ENCODE data around the gene GALK1. TPM values are rescaled to one million over a fixed set of nuclear protein-coding genes. Genes with fewer than 3 reads are reported as not detected.
A peak's percentile ranks its signal among the peaks of the same experiment; 100 is the strongest.

Gene GALK1
- total RNA-seq, 2 experiments from 2014 or later: 50.4 to 53.0 TPM

DNA sequence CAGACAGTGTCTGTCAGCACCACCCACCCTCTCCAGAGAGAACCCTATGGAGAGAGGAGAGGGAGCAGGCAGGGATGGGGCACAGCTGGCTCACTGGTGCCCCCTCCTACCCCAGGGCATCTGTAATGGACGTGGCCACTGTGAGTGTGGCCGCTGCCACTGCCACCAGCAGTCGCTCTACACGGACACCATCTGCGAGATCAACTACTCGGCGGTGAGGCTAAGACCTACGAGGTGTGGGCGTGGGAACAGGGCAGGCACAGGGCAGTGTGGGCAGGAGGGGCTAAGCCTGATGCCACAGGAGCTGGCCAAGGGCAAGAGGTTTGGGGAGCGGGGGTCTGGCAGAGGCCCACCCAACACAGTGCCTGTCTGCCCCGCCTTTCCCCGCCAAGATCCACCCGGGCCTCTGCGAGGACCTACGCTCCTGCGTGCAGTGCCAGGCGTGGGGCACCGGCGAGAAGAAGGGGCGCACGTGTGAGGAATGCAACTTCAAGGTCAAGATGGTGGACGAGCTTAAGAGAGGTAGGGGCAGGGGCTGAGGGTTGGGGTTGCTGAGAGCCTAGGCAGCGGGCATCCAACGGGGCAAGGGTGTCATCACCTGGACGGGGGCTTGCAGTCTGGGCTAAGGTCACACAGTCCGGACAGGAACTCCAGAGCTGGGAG is 28.7 kb downstream of the GALK1 start:
- Mint-ChIP-seq H3K9me3 (no peaks in the 10 kb centered on the region), H3K27ac (no peak overlapping the region), H3K4me1 (peaks cover 11% of the 10 kb centered on the region), H3K4me3 (no peak overlapping the region), H3K36me3 (no peaks in the 10 kb centered on the region), H3K27me3 (no peaks in the 10 kb centered on the region)
- POLR2A ChIA-PET: interaction anchor here (0.6 kb wide), 1 partner anchor 91 kb away, joined by 5 read pairs; no protein-coding TSS in a partner anchor
- no peak for ATAC-seq (ENCODE audit: low read depth)
- no peak for DNase-seq

DNA sequence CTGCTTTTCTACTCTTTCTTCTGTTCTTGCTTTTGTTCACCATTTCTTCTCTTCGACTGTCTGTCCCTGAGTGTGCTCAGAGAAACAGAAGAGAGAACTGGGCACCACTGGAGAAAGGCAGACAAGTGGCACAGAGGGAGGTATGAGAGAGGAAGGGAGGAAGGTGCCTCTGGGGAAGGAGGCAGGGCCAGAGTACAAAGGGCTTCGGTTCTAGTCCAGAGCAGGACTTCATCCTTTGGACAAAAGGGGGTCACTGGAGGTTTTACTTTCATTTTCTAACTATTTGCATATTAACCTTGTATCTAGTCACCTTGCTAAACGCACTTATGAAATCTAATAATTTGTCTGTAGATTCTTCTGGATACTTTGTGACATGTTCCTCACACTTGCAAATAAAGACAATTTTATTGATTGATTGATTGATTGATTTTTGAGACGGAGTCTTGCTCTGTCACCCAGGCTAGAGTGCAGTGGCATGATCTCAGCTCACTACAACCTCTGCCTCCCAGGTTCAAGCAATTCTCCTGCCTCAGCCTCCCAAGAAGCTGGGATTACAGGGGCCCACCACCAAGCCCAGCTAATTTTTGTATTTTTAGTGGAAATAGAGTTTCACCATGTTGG is 30.2 kb downstream of the GALK1 start:
- Mint-ChIP-seq H3K9me3 (no peaks in the 10 kb centered on the region), H3K4me3 (peak overlapping the region; percentile 42), H3K27ac (no peak overlapping the region), H3K4me1 (peaks cover 11% of the 10 kb centered on the region), H3K27me3 (no peaks in the 10 kb centered on the region), H3K36me3 (no peaks in the 10 kb centered on the region)
- no peak for ATAC-seq (ENCODE audit: low read depth)
- DNase-seq: no peak
- POLR2A ChIA-PET: no interaction called here

DNA sequence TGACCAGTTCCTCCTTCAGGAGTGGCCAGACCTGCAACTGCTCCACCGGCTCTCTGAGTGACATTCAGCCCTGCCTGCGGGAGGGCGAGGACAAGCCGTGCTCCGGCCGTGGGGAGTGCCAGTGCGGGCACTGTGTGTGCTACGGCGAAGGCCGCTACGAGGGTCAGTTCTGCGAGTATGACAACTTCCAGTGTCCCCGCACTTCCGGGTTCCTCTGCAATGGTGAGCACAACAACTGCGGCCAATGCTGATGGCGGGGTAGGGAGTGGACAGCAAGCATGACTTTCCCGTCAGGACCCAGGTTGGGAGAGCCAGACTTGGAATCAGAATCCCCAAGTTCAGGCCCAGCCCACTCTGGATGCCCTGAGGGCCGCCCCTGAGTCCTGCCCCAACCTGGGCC is 31.5 kb downstream of the GALK1 start:
- DNase-seq (no peak), ATAC-seq (ENCODE audit: low read depth) (no peak)
- Mint-ChIP-seq H3K36me3 (no peaks in the 10 kb centered on the region), H3K27ac (no peak overlapping the region), H3K27me3 (no peaks in the 10 kb centered on the region), H3K9me3 (no peaks in the 10 kb centered on the region), H3K4me1 (peaks cover 11% of the 10 kb centered on the region), H3K4me3 (no peak overlapping the region)
- POLR2A ChIA-PET: interaction anchor here (0.6 to 0.7 kb wide), 2 partner anchors 156 to 788 kb away, joined by 3 to 4 read pairs; no protein-coding TSS in a partner anchor

DNA sequence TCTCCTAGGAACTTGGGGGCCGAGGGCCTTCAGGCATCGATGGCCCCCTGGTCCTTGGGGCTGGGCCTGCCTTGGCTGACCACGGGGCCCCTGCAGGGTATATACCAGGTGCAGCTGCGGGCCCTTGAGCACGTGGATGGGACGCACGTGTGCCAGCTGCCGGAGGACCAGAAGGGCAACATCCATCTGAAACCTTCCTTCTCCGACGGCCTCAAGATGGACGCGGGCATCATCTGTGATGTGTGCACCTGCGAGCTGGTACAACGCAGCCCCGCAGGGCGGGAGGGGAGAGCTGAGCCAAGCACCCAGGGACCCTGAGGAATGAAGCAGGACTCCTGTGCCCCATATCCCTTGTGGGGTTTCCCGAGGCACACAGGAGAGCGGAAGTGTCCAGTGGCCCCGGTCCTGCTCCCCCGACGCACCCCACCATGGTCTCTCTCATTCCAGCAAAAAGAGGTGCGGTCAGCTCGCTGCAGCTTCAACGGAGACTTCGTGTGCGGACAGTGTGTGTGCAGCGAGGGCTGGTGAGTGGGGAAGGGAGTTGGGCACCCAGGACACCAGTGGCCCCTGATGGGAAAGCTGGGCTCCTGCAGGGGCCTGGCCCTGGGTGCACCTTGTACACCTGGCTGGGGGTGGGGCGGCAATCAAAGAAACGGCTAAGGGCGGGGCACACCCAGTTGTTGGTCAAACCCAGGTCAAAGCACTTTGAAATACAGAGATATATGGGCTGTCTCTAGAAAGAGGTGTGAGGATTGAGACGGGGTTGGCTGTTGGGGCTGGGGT is 33.1 kb downstream of the GALK1 start:
- POLR2A ChIA-PET: no interaction called here
- Mint-ChIP-seq H3K4me3 (no peak overlapping the region), H3K36me3 (no peaks in the 10 kb centered on the region), H3K4me1 (peaks cover 5% of the 10 kb centered on the region), H3K27me3 (no peaks in the 10 kb centered on the region), H3K9me3 (no peaks in the 10 kb centered on the region), H3K27ac (no peak overlapping the region)
- ATAC-seq (ENCODE audit: low read depth): no peak
- DNase-seq: no peak

DNA sequence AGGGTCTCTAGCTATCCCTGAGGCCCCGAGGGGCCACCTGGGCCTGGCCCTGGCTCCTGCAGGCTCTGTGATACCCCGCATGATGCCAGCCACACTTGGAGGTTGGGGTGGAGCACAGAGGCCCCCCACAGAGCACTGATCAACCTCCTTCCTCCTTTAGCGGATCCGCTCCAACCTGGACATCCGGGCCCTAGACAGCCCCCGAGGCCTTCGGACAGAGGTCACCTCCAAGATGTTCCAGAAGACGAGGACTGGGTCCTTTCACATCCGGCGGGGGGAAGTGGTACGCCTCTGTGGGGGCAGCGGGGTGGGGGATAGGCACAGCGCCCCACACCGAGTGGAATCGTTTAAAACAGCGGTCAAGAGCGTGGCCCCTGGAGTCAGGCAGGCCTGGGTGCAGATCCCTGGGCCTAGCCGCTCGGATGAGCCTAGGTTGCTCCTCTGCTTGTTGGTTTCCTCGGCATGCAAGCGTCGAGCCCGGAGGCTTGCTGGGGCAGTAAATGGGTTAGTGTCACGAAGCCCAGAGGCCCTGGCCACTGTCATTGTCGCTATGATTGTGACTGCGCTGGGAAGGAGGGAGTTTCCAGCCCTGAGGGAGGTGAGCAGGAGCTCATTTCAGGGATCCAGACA is 33.8 kb downstream of the GALK1 start:
- no peak for ATAC-seq (ENCODE audit: low read depth)
- POLR2A ChIA-PET: no interaction called here
- H3K4me1 Mint-ChIP-seq: peaks cover 5% of the 10 kb centered on the region
- no peaks in the 10 kb centered on the region for H3K27me3 Mint-ChIP-seq
- H3K4me3 Mint-ChIP-seq: no peak overlapping the region
- DNase-seq: no peak
- no peaks in the 10 kb centered on the region for H3K36me3 Mint-ChIP-seq
- no peaks in the 10 kb centered on the region for H3K9me3 Mint-ChIP-seq
- H3K27ac Mint-ChIP-seq: no peak overlapping the region

DNA sequence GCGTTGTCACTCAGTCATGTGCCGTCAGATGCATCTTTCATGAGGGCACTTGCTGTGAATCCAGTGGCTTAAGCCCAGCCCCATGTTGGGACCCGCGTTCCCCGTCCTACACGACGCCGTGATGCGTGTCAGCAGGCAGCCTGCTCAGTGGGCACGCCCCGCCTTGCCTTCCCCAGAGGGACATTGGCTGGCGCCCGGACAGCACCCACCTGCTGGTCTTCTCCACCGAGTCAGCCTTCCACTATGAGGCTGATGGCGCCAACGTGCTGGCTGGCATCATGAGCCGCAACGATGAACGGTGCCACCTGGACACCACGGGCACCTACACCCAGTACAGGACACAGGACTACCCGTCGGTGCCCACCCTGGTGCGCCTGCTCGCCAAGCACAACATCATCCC is 34.9 kb downstream of the GALK1 start:
- H3K27ac Mint-ChIP-seq: no peak overlapping the region
- H3K27me3 Mint-ChIP-seq: no peaks in the 10 kb centered on the region
- no peak for ATAC-seq (ENCODE audit: low read depth)
- no peak for DNase-seq
- H3K4me1 Mint-ChIP-seq: peaks cover 5% of the 10 kb centered on the region
- H3K36me3 Mint-ChIP-seq: no peaks in the 10 kb centered on the region
- H3K4me3 Mint-ChIP-seq: no peak overlapping the region
- no peaks in the 10 kb centered on the region for H3K9me3 Mint-ChIP-seq
- POLR2A ChIA-PET: interaction anchor here (0.8 kb wide), 1 partner anchor 8 kb away, joined by 4 read pairs; no protein-coding TSS in a partner anchor

DNA sequence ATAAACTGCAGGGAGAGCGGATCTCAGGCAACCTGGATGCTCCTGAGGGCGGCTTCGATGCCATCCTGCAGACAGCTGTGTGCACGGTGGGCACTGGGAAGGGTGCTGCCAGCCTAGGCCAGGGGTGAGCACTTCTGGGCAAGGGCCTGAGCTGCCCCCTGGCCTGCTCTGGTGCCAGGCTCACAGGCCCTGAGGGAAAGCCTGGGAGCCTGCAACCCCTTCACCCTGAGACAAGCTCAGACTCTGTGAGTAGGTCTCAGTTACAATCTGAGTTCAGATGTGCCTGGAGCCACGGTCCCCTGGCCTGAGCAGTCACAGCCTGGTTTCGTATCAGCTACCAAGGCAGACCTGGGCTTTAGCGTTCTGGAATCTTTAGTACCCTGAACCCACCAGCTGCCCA is 35.6 kb downstream of the GALK1 start:
- Mint-ChIP-seq H3K27me3 (no peaks in the 10 kb centered on the region), H3K9me3 (no peaks in the 10 kb centered on the region), H3K36me3 (no peaks in the 10 kb centered on the region), H3K4me1 (no peaks in the 10 kb centered on the region), H3K4me3 (no peak overlapping the region), H3K27ac (no peak overlapping the region)
- POLR2A ChIA-PET: interaction anchor here (0.8 kb wide), 1 partner anchor 9 kb away, joined by 4 read pairs; no protein-coding TSS in a partner anchor
- ATAC-seq (ENCODE audit: low read depth): no peak
- no peak for DNase-seq

DNA sequence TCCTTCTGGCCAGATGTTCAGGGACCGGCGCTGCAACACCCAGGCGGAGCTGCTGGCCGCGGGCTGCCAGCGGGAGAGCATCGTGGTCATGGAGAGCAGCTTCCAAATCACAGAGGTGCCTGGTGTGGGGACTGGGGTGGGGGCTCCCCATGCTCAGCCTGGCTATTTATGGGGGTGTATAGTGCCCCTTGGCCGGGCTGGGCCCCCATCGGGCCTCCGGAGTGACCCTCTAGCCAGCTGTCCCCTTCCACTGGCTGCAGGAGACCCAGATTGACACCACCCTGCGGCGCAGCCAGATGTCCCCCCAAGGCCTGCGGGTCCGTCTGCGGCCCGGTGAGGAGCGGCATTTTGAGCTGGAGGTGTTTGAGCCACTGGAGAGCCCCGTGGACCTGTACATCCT is 37.6 kb downstream of the GALK1 start:
- Mint-ChIP-seq H3K27ac (no peak overlapping the region), H3K4me3 (no peak overlapping the region), H3K4me1 (no peaks in the 10 kb centered on the region), H3K9me3 (no peaks in the 10 kb centered on the region), H3K36me3 (no peaks in the 10 kb centered on the region), H3K27me3 (no peaks in the 10 kb centered on the region)
- POLR2A ChIA-PET: no interaction called here
- DNase-seq (no peak), ATAC-seq (ENCODE audit: low read depth) (no peak)

DNA sequence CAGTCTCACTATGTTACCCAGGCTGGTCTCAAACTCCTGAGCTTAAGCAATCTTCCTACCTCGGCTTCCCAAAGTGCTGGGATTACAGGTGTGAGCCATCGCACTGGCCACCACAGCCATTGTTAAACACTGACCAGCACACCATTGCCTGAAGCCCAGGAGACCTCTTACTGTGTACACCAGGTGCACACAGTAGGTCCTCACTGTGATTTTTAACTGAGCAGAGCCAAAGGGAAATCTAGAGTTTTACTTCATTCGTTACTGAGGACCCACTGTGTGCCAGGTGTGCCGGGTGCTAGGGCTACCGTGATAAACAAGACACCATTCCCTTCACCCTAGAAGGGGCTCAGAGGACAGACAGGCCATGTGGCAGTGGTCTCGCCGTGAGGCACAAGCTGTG is 39.5 kb downstream of the GALK1 start:
- H3K9me3 Mint-ChIP-seq: no peaks in the 10 kb centered on the region
- POLR2A ChIA-PET: no interaction called here
- no peak for DNase-seq
- H3K27ac Mint-ChIP-seq: no peak overlapping the region
- H3K36me3 Mint-ChIP-seq: no peaks in the 10 kb centered on the region
- no peak for ATAC-seq (ENCODE audit: low read depth)
- H3K4me1 Mint-ChIP-seq: peaks cover 2% of the 10 kb centered on the region
- no peak overlapping the region for H3K4me3 Mint-ChIP-seq
- peaks cover 1% of the 10 kb centered on the region for H3K27me3 Mint-ChIP-seq

DNA sequence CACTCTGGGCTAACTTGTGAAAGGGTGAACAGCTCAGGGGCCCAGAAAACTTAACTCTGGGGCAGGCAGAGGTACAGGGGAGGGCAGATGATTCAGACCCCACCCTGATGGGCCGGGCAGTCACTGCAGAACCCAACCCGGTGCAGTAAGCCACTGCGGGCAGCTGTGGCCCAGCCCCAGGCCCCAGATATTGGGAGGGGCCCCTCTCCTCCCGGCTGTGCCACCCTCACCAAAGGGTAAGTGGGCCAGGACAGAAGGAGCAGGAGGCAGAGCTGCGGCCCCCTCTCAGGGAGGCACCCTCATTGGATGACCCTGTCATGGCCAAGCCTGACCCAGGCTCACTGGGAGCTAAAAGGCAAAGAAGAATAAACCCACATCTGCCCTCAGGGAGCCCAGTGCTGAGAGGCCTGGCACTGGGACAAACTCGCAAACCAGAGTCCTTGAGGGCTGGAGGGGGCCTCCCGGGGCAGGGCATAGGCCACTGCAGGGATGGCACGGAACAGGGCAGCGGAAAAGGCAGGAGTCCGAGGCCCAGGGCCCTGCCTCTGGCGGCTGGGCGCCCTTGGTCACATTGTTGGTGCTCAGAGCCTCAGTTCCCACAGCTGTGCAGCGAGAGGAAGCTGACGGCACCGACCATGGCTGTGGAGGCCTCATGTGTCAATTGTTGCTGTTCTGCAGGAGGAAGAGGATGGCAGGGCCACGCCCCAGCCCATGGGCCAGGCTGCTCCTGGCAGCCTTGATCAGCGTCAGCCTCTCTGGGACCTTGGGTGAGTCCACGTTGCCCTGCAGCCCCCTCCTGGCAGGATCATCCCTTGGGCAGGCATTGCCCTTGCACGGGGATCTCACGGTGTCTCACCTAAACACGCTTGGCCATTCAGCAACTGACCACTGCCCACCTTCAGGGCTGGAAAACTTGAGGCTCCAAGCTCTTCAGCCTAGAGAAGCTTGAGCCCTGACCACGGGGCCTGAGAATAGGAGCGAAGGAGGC is 40.7 kb downstream of the GALK1 start:
- peaks cover 4% of the 10 kb centered on the region for H3K4me1 Mint-ChIP-seq
- no peak overlapping the region for H3K4me3 Mint-ChIP-seq
- POLR2A ChIA-PET: no interaction called here
- H3K27ac Mint-ChIP-seq: no peak overlapping the region
- H3K27me3 Mint-ChIP-seq: peaks cover 13% of the 10 kb centered on the region
- H3K9me3 Mint-ChIP-seq: no peaks in the 10 kb centered on the region
- DNase-seq (no peak), ATAC-seq (ENCODE audit: low read depth) (no peak)
- no peaks in the 10 kb centered on the region for H3K36me3 Mint-ChIP-seq

DNA sequence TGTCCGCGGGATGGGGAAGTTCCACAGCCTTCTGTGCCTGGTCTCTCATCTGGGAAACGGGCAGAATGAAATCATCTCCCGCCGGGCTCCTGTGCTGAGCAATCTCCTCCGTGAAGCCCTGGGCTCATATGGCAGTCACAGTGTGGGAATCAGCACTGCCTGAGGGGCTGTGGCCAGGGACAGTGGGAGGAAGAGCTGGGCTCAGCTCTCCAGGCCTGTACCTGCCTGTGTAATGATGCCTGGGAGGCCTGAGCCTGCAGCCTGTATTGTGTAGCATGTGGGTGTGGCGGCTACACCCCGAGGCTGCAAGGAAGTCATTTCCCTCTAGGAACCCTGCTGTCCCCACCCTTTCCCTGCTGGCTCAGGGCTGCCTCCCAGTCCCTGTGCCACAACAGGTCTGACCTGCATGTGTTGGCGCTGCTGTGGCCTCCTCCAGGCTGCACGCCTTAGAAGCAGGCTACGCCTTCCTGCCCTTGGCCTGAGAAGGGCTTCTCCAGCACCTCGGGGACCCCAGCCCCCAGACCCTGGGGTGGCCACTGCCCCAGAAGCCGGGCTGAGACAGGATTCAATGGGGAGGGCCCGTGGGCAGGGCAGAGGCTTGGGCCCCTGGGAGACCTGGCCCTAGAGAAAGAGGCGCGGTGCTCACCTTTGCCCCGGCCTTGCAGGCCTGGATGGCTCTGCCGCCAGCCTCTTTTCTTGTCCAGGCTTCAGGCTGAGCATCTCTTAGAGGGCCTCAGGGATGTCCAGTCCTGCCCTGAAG is 41.6 kb downstream of the GALK1 start:
- no peak for DNase-seq
- H3K36me3 Mint-ChIP-seq: no peaks in the 10 kb centered on the region
- POLR2A ChIA-PET: no interaction called here
- peaks cover 4% of the 10 kb centered on the region for H3K4me1 Mint-ChIP-seq
- H3K9me3 Mint-ChIP-seq: no peaks in the 10 kb centered on the region
- no peak overlapping the region for H3K4me3 Mint-ChIP-seq
- no peak overlapping the region for H3K27ac Mint-ChIP-seq
- peaks cover 23% of the 10 kb centered on the region for H3K27me3 Mint-ChIP-seq
- ATAC-seq (ENCODE audit: low read depth): no peak

DNA sequence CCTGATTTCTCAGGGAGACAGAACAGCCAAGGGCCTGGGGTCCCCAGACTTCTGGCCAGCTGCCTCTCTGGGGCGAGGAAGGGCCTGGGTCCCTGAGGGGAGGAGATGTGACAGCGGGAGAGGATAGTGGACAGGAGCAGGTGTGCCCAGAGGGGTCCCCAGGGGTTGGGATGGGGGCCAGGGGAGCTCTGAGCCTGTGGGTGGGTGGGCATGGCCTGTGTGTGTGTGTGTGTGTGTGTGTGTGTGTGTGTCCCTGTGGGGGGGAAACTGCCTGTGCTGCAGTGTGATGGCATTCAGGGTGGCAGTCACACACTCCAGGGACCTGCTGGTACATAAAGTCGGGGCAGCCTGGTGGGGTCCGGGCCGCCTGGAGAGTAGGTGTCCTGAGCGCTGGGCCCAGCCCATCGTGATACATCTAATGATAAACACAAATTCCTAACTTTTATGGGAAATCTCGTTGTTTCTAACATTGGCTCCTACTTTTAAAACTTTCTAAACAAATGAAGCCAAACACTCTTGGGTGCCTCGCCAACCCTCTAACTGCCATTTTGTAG is 42.4 kb downstream of the GALK1 start:
- Mint-ChIP-seq H3K27ac (no peak overlapping the region), H3K4me3 (no peak overlapping the region), H3K27me3 (peaks cover 24% of the 10 kb centered on the region), H3K9me3 (no peaks in the 10 kb centered on the region), H3K4me1 (peaks cover 4% of the 10 kb centered on the region), H3K36me3 (no peaks in the 10 kb centered on the region)
- ATAC-seq (ENCODE audit: low read depth) (no peak), DNase-seq (no peak)
- POLR2A ChIA-PET: interaction anchor here (0.6 kb wide), 1 partner anchor 205 kb away, joined by 4 read pairs; no protein-coding TSS in a partner anchor

Measured in activated naive CD8-positive, alpha-beta T cell treated with anti-CD3 and anti-CD28 coated beads, Interleukin-2, amount 10 ng/mL, durations not matched to agents 7 days and 5 days (primary cell).